ENCODE results near the gene KIRREL3. TPM values are rescaled to one million over a fixed set of nuclear protein-coding genes. Genes with fewer than 3 reads are reported as not detected.

Gene KIRREL3
- total and polyA plus RNA-seq, 12 donors = 0.13 to 0.58 (median 0.30) TPM

DNA sequence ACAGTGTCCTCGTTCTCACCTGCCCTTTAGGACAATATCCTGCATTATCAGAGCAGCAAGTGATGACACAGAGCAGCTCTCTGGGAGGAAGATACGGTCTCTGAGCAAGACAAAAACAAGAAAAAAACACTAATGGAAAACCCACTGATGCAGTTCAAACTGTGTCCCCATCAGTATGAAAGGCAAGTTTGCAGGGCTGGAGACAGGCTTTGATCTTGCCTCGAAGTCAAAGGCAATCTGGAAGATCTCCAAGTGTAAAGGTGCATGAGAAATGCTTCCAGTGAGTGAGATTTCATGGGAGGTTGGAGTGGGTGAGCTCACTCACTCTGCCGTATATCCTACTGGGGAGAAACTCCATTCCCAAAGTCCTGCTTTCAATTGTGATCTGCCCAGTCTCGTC, 157.5 kb downstream of the KIRREL3 start:
- H3K27me3 ChIP-seq = peaks cover 0 to 18% (median 6%) of the 10 kb centered on the region in 7 donors
- DNase-seq (no peak), ATAC-seq (no peak)
- H3K36me3 ChIP-seq = no peaks in the 10 kb centered on the region
- WGBS, 2 donors = 58 to 73% methylated on average over 5 of the region's 5 CpGs
- H3K27ac ChIP-seq = no peak overlapping the region
- H3K4me3 ChIP-seq = no peak overlapping the region
- no peaks in the 10 kb centered on the region for H3K4me1 ChIP-seq
- H3K9me3 ChIP-seq = no peaks in the 10 kb centered on the region
- intact Hi-C loops (cut with DNase I) = no loop called here
- TF ChIP-seq, protein P1, sequence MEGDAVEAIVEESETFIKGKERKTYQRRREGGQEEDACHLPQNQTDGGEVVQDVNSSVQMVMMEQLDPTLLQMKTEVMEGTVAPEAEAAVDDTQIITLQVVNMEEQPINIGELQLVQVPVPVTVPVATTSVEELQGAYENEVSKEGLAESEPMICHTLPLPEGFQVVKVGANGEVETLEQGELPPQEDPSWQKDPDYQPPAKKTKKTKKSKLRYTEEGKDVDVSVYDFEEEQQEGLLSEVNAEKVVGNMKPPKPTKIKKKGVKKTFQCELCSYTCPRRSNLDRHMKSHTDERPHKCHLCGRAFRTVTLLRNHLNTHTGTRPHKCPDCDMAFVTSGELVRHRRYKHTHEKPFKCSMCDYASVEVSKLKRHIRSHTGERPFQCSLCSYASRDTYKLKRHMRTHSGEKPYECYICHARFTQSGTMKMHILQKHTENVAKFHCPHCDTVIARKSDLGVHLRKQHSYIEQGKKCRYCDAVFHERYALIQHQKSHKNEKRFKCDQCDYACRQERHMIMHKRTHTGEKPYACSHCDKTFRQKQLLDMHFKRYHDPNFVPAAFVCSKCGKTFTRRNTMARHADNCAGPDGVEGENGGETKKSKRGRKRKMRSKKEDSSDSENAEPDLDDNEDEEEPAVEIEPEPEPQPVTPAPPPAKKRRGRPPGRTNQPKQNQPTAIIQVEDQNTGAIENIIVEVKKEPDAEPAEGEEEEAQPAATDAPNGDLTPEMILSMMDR (IDR thresholded peaks at IDR 0.05) = no peak

DNA sequence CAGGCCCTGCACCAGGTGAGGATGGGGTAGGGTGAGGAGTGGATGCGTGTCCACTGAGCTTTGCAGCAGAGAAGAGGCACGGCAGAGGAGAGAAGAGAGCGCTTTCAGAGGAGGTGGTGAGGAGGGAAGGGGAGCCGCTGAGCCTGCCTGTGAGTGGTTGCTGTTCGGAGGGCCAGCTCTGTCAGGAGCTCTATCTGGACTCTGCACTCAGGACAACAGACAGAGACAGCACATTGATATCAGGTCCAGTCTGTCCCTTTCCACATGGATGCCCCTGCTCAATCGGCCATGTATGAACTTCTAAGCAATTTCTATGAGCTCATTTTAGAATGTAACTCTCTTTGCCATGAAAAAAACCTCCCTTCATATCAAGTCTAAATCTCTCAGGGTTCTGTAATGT, 158.6 kb downstream of the KIRREL3 start:
- Histone ChIP-seq H3K27me3 (peaks cover 0 to 18% (median 6%) of the 10 kb centered on the region in 7 donors), H3K36me3 (no peaks in the 10 kb centered on the region), H3K4me3 (no peak overlapping the region), H3K27ac (no peak overlapping the region), H3K4me1 (no peaks in the 10 kb centered on the region), H3K9me3 (no peaks in the 10 kb centered on the region)
- TF ChIP-seq, protein P1 (IDR thresholded peaks at IDR 0.05) = no peak
- DNase-seq = no peak
- ATAC-seq = no peak
- intact Hi-C loops (cut with DNase I) = no loop called here
- 76 to 82% methylated on average over 6 of the region's 6 CpGs for WGBS, 2 donors

DNA sequence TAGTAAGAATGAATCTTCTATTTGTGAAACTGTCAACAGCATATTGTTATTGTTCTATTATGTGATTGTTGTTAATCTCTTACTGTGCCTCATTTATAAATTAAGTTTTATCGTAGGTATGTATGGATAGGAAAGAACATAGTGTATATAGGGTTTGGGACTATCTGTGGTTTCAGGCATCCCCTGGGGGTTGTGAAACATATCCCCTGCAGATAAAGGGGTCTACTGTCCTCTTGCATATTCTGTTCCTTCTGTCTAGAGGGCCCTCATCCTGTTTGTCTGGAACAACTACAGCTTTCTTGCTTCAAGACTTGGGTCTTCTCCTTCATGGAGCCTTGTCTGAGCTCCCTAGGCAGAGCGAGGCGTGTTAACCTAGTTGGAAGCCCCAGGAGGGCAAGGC, 159.6 kb downstream of the KIRREL3 start:
- 91 to 95% methylated on average over 3 of the region's 3 CpGs for WGBS, 2 donors

DNA sequence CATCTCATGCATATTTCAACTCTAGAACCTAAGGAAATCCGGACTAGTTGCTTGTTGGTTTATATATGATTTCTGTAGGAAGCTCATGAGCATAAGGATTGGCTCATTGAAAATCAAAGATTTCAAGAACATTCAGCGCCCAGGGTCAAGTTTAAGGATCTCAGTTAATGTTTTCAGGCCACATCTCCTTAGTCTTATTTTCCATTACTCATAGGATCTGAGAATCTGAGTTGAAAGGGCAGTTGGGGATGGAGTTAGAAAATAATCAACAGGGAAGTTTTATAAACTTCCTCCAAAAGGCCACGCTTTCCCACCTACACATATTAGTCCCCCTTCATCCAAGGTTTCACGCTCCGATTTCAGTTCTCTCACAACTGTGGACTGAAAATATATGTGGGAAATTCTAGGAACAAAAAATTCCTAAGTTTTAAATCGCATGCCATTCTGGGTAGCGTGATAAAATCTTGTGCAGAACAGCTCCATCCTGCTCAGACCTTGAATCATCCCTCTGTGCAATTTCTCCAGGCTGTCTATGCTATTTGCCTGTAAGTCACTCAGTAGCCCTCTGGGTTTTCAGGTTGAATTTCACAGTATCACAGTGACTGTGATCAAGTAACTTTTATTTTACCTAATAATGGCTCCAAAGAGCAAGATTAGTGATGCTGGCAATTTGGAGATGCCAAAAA, 160.2 kb downstream of the KIRREL3 start:
- WGBS, 2 donors = 73 to 81% methylated on average over 7 of the region's 7 CpGs
- peaks cover 0 to 18% (median 6%) of the 10 kb centered on the region in 7 donors for H3K27me3 ChIP-seq
- intact Hi-C loops (cut with DNase I) = no loop called here

More for the DNA sequence above, 159.6 kb downstream of the KIRREL3 start:
- Histone ChIP-seq H3K4me1 (no peaks in the 10 kb centered on the region), H3K36me3 (no peaks in the 10 kb centered on the region), H3K9me3 (peaks cover 0 to under 1% (median 0%) of the 10 kb centered on the region in 11 donors), H3K27me3 (peaks cover 0 to 18% (median 6%) of the 10 kb centered on the region in 7 donors), H3K4me3 (no peak overlapping the region), H3K27ac (no peak overlapping the region)
- TF ChIP-seq, protein P1 (IDR thresholded peaks at IDR 0.05) = no peak
- DNase-seq (no peak), ATAC-seq (no peak)
- intact Hi-C loops (cut with DNase I) = no loop called here

More for the DNA sequence above, 160.2 kb downstream of the KIRREL3 start:
- DNase-seq (no peak), ATAC-seq (no peak)
- TF ChIP-seq, protein P1 (IDR thresholded peaks at IDR 0.05) = no peak
- Histone ChIP-seq H3K27ac (no peak overlapping the region), H3K9me3 (peaks cover 0 to 2% (median 0%) of the 10 kb centered on the region in 11 donors), H3K4me1 (no peaks in the 10 kb centered on the region), H3K36me3 (no peaks in the 10 kb centered on the region), H3K4me3 (no peak overlapping the region)
